Measurements from ENCODE around the gene SEPTIN7.
A peak's percentile ranks its signal among the peaks of the same experiment; 100 is the strongest.
"Not testable (repeated sequence)": the region's sequence is repeated elsewhere in the genome, so short reads cannot be mapped to it uniquely, and the experiment has no call there.

SEPTIN7 gene
- 319 to 640 (median 548) reads per million in 4 experiments for total RNA-seq

- peak; percentile 96 for DNase-seq
Observed at GRCh38 chr7:35800718-35801391, at the start of gene SEPTIN7. Gene SEPTIN7 (plus strand): TSS chr7:35801057. CDS start chr7:35801210, 153 bp downstream.

GRCh38 chr7:35752742-35753141 lies 48.1 kb upstream of the SEPTIN7 start:
- DNase-seq = no peak

- no peak for DNase-seq
Observed at GRCh38 chr7:35753761-35754603, 46.9 kb upstream of the SEPTIN7 start.

- DNase-seq = no peak
Observed at GRCh38 chr7:35754741-35755140, 46.1 kb upstream of the SEPTIN7 start.

GRCh38 chr7:35755711-35756110 lies 45.1 kb upstream of the SEPTIN7 start:
- DNase-seq = no peak

GRCh38 chr7:35756453-35756852 lies 44.4 kb upstream of the SEPTIN7 start:
- not testable (repeated sequence) for DNase-seq

GRCh38 chr7:35757574-35757973 lies 43.3 kb upstream of the SEPTIN7 start:
- no peak for DNase-seq

- no peak for DNase-seq
Observed at GRCh38 chr7:35758421-35758820, 42.4 kb upstream of the SEPTIN7 start.

GRCh38 chr7:35760143-35760745 lies 40.6 kb upstream of the SEPTIN7 start:
- no peak for DNase-seq

- DNase-seq = no peak
Observed at GRCh38 chr7:35761871-35762677, 38.8 kb upstream of the SEPTIN7 start.

GRCh38 chr7:35762781-35763180 lies 38.1 kb upstream of the SEPTIN7 start:
- DNase-seq = no peak

- no peak for DNase-seq
Observed at GRCh38 chr7:35768346-35768745, 32.5 kb upstream of the SEPTIN7 start.

GRCh38 chr7:35771776-35772175 lies 29.1 kb upstream of the SEPTIN7 start:
- DNase-seq = no peak

GRCh38 chr7:35773994-35774393 lies 26.9 kb upstream of the SEPTIN7 start:
- DNase-seq = no peak

- DNase-seq = no peak
Observed at GRCh38 chr7:35776686-35777085, 24.2 kb upstream of the SEPTIN7 start.

GRCh38 chr7:35777121-35777520 lies 23.7 kb upstream of the SEPTIN7 start:
- DNase-seq = no peak

- DNase-seq = no peak
Observed at GRCh38 chr7:35780070-35780469, 20.8 kb upstream of the SEPTIN7 start.

GRCh38 chr7:35781200-35781701 lies 19.6 kb upstream of the SEPTIN7 start:
- no peak for DNase-seq

- no peak for DNase-seq
Observed at GRCh38 chr7:35781767-35782515, 18.9 kb upstream of the SEPTIN7 start.

- no peak for DNase-seq
Observed at GRCh38 chr7:35784332-35784731, 16.5 kb upstream of the SEPTIN7 start.

GRCh38 chr7:35785250-35785649 lies 15.6 kb upstream of the SEPTIN7 start:
- DNase-seq = no peak

- DNase-seq = no peak
Observed at GRCh38 chr7:35787925-35788324, 12.9 kb upstream of the SEPTIN7 start.

Measured in effector CD8-positive, alpha-beta T cell (primary cell).